Ureter (tissue), 1 donor: Measurements from ENCODE around the gene DDX5. TPM values are rescaled to one million over a fixed set of nuclear protein-coding genes. Genes with fewer than 3 reads are reported as not detected.

Experiments used
- DNase-seq: peaks from one replicate; pipeline ENCODE4 v3.0.0-alpha.2; 2020; ENCODE audit warnings: low spot score
- total RNA-seq: library from RNA; stranded (reverse); gene quantifications from one replicate; pipeline ENCODE4 v1.2.4, GENCODE V29; 2023
- donor health status: DM: yes; HTN: yes; CAD: no.

The DDX5 gene
- 1,008 TPM for total RNA-seq

DNA sequence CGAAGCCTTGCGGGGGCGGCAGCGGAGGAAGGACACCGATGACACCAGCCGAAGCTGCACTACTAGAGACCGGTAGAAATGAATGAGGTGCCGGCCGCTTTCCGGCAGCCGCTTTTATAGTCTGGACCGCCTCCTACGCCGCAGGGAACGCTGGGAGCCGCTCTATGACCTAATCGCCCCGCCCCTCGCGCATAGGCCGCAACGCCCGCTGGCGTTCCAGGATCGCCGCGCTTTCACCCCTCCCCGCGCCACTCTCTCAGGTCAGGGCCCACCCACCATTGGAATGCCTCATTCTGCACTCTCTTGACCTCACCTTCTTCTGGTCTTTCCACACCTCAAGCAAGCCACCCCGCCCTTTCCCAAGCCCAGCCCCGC is at the start of gene DDX5:
Gene DDX5 (minus strand): TSS at position 89 of the 375 bp plus-strand sequence. CDS start 170 bp downstream, outside the sequence.
- peak; percentile 99 for DNase-seq

DNA sequence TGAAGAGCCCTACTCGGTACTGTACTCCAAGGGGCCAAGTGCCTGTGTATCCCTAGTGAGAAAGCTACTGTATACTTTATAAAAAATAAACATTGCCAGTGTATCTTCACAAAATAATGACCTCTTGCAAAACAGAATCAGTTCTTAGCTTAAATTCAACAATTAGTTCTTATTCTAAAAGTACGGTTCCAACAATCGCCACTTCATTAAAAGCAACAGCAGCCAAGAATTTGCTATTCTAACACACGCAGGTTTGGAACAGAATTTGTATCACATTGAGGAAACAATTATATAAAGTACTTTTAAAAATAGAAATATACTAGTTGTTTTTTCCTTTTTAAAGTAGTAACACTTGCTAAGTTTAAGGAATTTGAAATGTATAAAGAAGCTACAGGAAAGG is 49.2 kb upstream of the DDX5 start:
- no peak for DNase-seq

DNA sequence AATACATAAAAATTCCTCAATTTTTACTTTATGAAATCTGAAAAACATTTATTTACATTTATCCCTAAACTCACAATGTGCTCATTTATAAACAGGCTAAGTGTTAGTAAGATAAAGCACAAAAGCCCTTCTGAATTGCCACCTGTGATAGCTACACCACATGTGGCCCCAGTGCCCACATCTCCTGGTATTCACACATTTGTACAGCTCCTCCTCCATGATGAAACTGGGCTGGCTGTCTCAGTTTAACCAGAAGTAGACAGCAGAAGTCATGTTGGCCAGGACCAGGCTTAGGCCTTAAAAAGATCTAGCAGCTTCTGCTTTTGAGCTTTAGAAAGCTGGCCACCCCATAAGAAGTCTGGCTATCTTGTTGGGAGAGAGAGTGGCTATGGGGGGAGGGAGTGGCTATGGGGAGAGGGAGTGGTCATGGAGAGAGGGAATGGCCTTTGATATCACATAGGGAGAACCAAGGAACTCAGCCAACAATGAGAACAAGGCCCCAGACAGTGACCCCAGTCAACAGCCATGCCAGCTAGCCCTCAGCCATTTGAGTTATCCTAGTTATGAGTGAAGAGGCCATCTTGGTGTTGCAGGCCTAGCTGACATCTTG is 48.0 kb upstream of the DDX5 start:
- DNase-seq, result no peak

DNA sequence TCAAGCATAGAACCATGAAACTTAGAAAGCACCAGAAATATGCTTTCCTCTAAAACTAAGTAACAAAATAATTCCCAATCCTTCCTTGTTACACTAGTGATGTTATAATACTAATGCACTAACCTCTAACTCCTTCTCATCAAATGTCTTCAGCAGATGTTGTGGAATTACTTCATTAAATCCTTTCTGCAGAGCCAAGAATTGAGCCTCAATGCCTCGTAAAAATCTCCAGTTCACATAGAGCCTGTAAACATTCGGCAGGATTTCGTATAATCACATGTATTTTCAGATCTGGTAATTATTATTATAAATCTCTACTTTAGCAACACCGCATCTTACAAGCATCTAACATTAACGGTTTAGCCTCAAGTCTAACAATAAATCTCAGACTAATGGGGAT is 45.4 kb upstream of the DDX5 start:
- no peak for DNase-seq

DNA sequence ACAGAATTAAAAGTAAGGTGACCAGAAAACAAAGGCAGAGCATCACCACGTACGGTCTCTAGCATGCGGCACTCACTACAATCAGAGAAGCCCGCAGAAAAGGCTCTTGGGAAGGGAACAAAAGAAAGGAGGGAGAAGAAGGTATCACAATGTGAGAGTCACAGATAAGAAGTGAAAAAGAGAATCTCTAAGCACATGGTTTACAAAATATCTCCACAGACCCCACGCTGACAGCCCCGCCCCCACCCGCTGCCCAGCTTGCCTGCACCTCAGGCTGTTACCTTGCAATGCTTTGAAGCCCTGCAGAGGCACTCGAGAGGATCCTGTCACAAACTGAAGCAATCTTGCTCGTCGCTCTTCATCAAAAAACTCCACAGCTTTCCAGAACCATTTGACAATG is 41.2 kb upstream of the DDX5 start:
- no peak for DNase-seq

DNA sequence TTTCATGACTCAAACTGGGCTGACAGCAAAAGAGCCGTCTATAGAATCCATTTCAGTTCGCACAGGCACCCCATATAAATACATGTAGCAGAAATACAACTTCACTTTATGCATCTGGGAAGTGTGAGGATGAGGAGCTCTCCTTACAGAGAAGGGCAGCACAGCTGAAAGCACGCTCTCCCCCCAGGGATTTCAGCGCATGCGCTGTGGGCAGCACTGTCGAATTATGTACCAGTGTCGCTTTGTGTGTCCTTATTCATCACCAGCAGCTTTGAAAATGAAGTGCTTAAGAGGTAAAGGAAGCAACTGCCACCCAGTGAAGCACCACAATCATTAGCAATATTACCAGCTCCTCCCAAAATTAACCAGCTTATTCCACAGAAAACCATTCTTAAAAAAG is 40.6 kb upstream of the DDX5 start:
- no peak for DNase-seq

DNA sequence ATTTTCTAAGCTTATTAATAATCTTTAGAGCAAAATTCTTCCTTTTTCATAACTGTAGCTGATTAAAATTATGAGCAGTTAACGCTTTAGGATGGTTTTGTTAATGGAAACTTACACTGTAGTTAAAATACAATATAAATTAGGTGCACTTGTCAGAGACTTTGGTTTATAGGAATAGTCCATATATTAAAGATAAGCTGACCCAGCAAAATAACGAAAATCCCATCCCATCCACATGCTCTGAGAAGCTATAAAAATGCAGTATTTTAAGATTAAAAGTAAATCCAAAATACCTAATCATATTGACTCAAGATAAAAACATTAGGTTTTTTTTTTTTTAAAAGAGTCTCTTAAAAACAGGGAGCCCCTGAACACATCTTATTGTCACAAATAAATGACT is 38.7 kb upstream of the DDX5 start:
- DNase-seq, result no peak

DNA sequence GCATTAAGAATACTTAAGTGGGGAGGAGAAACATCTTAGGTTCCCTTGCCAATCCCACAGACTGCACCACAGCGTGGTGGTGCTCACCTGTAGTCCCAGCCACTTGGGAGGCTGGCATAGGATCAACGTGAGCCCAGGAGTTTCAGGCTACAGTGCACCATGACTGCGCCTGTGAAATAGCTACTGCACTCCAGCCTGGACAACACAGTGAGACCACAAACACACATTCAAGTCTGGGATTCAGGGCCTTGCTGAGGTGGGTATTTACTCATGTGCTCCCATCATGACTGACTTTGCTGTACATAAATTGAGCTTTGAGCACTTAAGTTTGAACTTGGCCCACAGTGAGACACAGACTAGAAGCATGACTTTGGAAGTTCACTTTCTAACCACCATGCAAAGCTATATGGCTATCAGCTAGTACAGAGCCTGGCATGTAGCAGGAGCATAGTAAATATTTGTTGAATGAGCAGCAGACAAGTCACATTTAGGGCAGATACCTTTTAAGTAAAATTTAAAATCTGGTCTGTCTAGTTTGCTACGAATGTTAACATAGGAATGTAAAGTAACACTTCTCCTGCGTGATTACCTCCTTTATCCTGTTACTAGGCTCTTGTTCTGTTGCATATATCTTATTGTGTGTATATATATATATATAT is 34.2 kb upstream of the DDX5 start:
- no peak for DNase-seq

DNA sequence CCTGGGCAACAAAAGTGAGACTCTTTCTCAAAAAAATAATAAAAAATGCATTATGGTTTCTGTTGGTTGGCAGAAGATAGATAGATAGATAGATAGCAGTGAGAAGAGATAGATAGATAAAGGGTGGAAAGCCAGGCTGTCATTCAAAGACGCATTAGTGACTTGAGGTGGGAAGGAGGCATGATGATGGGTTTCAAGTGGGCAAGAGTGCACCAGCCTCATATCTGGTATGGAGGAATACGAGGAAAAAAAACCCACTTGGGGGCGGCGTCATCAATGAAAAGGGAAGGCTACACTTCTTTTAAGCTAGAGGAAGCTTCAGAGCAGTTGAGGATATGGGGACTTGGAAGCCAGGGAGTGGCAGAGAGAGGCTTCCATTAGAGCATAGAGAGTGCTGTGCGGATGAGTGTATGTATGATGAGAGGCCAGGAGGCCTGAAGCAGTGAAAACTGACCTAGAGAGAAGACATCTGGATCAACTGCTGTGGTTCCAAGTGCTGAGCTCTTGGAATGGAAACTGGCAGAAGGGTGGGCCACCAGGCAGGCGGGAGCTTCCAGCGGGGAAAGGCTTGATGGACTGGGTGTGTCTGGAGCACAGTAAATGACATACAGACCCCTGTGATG is 32.5 kb upstream of the DDX5 start:
- no peak for DNase-seq

DNA sequence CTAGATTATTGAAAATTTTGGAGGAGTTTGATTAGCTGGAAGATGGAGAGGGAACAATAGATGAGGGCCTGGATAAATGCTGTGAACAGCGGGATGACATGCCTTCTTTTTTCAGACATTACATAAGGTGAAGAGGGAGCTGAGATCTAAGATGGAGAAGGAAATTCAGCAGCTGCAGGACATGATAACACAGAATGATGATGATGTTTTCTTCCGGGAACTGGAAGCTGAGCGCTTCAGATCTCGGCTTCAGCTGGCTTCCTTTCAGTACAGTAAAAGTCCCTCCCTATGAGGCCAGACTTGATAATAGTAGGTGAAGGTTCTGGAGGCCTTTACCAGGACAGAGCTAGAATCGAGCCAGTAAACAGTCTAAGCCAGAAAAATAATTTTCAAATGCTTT is 31.4 kb upstream of the DDX5 start:
- DNase-seq, result no peak

DNA sequence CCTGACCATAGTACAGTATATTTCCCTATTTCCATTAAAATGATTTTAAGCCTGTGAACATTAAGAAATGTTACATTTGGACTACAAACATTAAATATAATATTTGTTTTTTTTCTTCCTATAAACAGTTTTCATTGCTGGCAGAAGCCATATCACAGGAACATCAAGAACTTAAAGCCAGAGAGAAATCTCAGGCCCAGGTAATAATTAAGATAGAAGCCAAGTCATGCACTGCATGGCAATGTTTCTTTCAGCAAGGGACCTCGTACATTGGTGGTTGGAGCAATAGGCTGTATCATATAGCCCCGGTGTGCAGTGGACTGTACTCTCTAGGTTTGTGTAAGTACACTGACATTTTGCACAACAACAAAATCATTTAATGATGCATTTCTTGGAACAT is 30.8 kb upstream of the DDX5 start:
- DNase-seq, result no peak

DNA sequence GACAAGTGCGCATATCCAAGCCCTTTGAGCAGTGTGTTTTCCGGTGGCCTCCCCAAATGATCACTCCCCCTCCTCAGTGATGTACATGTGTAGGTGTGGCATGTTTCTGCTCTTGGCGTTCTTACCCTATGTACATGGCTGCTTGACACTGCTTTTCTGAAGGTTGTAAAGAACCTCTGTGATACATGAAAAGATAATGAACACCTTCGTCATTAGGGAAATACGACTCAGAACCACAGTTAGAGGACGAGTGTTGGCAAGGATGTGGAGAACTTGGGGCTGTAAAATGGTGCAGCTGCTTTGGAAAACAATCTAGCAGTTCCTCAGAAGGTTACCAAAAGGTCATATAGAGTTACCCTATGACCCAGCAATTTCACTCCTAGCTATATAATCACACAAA is 29.3 kb upstream of the DDX5 start:
- no peak for DNase-seq

DNA sequence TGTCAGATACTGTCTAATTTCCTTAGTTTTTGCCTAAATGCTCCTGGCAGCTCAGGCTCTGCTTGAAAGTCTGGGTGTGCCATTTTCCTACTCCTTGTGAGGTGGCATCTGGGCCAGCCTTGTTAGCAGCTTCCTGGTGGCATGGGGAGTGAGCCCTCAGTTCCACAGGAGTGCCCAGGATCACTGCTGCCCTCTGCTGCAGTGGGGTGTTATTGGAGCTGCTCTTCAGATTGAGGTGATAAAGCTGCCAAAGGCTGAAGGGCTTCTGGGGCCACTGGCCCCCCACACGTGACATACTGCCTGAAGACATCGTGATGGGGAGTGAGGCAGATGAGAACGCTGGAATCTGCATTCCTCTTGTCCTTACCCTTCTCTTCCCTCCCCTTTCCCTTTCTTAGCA is 28.1 kb upstream of the DDX5 start:
- no peak for DNase-seq

DNA sequence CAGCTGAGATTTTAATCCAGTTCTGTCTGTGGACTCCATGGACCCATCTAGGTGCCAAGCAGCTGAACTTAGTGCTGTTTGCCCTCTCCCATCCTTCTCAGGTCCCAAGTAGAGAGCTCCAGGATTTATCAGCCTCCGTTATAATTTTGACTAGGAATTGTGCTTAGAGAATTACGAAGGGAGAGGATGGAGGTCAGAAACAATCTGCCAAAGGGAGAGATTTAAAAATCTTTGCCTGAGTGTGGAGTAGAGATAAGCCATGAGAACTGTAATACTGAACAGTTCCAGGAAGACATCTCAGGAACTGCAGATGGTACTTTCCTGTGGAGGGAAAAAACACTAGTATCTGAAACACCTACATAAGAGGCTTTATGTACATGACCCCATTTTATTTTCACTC is 27.7 kb upstream of the DDX5 start:
- no peak for DNase-seq

DNA sequence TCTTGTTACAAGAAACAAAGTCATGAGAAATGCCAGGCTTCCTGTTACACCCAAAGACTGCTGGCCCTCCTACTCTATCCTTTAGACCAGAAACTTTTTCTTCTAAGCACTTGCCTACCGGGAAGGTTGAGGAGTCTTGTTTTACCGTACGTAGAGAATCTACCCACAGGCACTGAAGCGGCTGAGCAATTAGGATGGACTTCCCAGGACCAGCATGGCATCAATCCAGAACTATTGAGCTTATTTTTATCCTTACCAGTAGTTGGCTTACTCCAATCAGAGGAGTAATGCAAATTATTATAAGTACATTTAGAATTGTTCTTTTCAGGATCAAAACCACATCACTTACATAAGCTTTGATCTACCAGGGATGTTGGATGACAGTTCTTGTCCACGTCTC is 26.3 kb upstream of the DDX5 start:
- no peak for DNase-seq

DNA sequence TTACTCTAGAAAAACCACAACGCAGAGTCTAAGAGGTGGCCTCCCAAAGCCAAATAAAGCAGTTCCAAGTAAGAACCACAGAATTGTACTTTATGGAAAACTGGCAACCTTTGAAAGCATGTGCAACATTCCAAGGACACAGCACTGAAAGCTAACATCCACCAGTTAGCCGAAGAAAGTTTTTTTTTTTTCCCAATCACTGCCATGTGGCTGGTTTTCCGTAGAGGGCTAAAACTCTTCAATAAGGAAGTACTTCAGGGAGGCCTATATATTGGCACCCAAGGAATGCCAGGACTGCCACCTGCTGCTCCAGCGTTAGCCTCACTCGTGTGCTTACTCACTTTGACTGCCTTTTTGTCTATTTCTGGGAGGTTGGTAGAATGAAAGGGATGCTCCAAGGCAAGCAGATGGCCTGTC is 25.9 kb upstream of the DDX5 start:
- DNase-seq, result no peak

DNA sequence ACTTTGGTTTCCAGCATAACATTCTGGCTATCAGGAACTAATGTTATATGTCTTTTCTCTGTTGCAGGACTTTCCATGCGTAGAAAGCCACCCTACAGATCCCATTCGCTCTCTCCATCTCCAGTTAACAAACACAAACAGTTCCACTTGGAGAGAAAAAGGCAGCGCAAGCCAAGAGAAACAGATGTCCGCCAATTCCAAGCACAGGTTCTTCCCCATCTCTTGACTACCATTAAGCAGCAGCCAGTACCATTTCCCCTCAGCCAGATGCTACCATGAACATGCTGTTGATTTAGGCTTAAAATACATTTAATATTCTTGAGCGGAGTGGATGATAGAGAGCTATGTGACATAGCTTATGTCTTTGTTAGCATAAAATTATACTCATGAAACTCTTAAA is 23.1 kb upstream of the DDX5 start:
- DNase-seq, result no peak

DNA sequence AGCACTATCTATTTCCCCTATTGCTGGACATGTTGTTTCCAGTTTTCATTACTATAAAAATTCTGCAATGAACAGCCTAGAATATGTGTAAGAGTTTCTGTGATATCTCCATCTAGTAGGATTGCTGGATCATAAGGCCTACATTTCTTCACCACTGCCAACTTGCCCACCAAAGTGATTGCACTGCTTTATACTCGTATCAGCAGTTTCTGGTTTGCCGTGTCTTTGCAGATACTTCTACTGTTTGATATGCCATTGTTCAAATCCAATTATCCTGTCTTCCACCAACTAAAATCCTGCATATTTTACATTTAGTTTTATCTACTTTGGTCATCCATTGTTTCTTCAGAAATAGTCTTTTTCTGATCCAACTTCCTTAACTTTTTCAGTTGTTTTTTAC is 21.8 kb upstream of the DDX5 start:
- DNase-seq, result no peak

DNA sequence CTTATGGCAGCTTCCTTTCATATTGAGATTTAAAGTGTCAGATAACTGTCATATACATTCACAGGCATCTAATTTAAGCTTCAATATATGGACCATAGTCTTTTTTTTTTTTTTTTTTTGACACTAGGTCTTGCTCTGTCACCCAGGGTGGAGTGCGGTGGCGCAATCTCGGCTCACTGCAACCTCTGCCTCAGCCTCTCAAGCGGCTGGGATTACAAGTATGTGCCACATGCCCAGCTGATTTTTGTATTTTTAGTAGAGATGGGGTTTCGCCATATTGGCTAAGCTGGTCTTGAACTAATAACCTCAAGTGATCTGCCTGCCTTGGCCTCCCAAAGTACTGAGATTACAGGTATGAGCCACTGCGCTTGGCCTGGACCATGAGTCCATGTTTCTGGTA is 14.3 kb upstream of the DDX5 start:
- no peak for DNase-seq

DNA sequence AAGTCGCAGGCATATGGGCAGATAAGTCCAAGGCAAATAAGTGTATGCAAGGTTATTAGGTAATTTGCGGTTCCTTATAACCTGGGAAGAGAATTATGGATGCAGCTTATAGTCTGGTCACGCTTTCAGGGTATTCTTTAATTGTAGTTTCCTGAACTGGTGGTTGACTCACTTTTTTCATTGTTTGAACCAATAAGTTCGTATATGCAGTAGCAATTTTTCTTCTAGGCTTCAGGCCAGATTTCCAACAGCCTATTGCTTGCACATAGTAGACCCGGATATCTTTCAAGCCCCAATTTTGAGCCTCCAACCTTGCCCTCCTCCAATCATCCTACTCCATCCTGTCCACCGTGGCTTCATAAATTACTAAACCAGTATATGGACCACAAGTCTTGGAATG is 13.5 kb upstream of the DDX5 start:
- DNase-seq, result no peak

DNA sequence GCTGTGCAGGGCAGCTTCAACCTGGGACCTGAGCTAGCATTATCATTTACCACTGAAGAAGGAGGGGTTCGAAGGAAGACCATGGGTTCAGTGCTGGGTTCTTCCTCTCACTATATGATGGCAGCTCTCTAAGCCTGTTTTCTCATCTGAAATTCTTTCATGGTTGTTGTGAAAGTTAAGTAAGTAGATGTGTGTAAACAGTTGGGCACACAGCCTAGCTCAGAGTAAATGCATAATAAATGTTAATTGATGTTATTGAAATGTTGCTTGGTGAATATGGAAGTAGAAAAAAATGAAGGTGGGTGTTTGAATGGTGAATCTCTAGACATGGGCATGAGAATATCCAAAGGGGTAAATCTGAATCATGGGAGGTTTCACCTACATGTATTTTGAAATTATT is 9.7 kb upstream of the DDX5 start:
- DNase-seq, result no peak

DNA sequence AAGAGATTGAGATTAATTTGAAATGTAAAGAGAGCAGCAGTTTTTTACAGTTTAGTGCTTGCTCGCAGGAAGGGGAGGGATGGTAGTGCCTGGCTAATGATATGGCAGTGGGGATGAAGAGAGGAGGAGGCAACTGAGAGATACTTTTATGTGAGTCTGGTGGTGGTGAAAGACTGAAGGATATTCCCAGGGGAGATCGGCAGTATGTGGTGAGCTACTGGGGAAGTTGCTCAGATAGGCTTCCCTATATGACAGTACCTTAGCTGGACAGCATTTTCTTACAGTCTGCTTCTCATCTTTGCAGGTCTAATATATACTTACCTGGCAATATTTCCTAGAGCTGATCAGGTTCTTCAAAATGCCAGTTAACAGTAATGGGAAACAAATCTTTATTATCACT is 9.3 kb upstream of the DDX5 start:
- DNase-seq, result no peak

DNA sequence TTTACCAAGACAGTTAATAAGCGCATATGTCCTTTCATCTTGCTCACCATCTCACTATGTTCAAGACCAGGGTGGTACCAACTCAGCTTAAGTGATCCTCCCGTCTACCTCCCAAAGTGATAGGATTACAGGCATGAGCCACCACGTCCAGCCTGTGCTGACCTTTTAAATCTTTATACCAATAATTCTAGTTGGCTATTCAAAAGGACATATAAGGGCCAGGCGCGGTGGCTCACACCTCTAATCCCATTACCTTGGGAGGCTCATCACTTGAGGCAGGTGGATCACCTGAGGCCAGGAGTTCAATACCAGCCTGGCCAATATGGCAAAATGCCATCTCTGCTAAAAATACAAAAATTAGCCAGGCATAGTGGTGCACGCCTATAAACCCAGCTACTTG is 3.1 kb upstream of the DDX5 start:
- no peak for DNase-seq

DNA sequence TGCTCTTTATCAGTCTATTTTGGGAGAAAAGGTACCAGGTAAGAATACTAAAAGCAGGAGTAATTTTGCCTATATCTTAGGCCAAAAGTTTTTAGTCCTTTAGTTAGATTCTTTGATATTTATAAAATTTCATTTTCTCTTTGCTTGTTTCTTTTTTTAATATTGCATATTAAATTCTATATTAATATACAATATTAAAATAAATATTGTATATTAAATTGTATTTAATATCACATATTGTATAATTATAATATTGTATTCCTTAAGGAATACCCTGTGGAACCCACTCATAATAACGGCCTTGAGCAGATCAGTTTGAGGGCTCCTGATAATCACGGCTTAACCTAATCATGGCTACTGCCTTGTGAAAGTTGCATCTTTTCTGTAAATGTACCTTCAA is 2.6 kb upstream of the DDX5 start:
- no peak for DNase-seq
